H9 (cell line): Measurements from ENCODE around the gene TMEM254. TPM values are rescaled to one million over a fixed set of nuclear protein-coding genes. Genes with fewer than 3 reads are reported as not detected.
"Not testable (repeated sequence)": the region's sequence is repeated elsewhere in the genome, so short reads cannot be mapped to it uniquely, and the experiment has no call there.

Source experiments
- DNase-seq: peaks from one replicate; pipeline ENCODE4 v3.0.0-alpha.2; 2017
- H2AFZ ChIP-seq: one replicate; pipeline ENCODE4 v1.6.1; 2013; ENCODE audit warnings: mild to moderate bottlenecking, low read length, control low read depth, moderate library complexity
- H2AK5ac ChIP-seq: 2 replicates; pipeline ENCODE4 v1.6.1; 2013; ENCODE audit warnings: low read length, control low read depth, mixed read lengths; ENCODE audit not compliant: insufficient read length
- H2BK120ac ChIP-seq: one replicate; pipeline ENCODE4 v1.6.1; 2013; ENCODE audit warnings: low read depth, mild to moderate bottlenecking, low read length, control low read depth, inconsistent platforms; ENCODE audit not compliant: poor library complexity, severe bottlenecking
- H2BK12ac ChIP-seq: 2 replicates; pipeline ENCODE4 v1.6.1; 2013; ENCODE audit warnings: low read length, control low read depth, mixed read lengths, low read depth; ENCODE audit not compliant: insufficient read length
- H2BK15ac ChIP-seq: 2 replicates; pipeline ENCODE4 v1.6.1; 2013; ENCODE audit warnings: low read depth, low read length, control low read depth
- H2BK20ac ChIP-seq: one replicate; pipeline ENCODE4 v1.6.1; 2013; ENCODE audit warnings: low read depth, mild to moderate bottlenecking, low read length, control low read depth, inconsistent platforms; ENCODE audit not compliant: poor library complexity, severe bottlenecking
- H2BK5ac ChIP-seq: 2 replicates; pipeline ENCODE4 v1.6.1; 2013; ENCODE audit warnings: low read length, control low read depth, mixed read lengths; ENCODE audit not compliant: insufficient read length
- H3K14ac ChIP-seq: 2 replicates; pipeline ENCODE4 v1.6.1; 2013; ENCODE audit warnings: low read length, control low read depth; ENCODE audit not compliant: insufficient read depth
- H3K18ac ChIP-seq: 2 replicates; pipeline ENCODE4 v1.6.1; 2013; ENCODE audit warnings: low read depth, mild to moderate bottlenecking, mixed read lengths, low read length, control low read depth; ENCODE audit not compliant: insufficient read length
- H3K23ac ChIP-seq: 2 replicates; pipeline ENCODE4 v1.6.1; 2013; ENCODE audit warnings: low read length, control low read depth, mixed read lengths, low read depth; ENCODE audit not compliant: insufficient read length
- H3K23me2 ChIP-seq: 2 replicates; pipeline ENCODE4 v1.6.1; 2013; ENCODE audit warnings: low read depth, mild to moderate bottlenecking, mixed read lengths, low read length, control low read depth; ENCODE audit not compliant: insufficient read length, poor library complexity, severe bottlenecking
- H3K27ac ChIP-seq: 2 replicates; pipeline ENCODE4 v1.5.1; 2013; ENCODE audit warnings: low read length, control low read depth, mixed read lengths, low read depth; ENCODE audit not compliant: insufficient read length
- H3K27me3 ChIP-seq: 2 replicates; pipeline ENCODE4 v1.6.1; 2013; ENCODE audit warnings: low read length, control low read depth, inconsistent platforms; ENCODE audit not compliant: insufficient read depth
- H3K4ac ChIP-seq: 2 replicates; pipeline ENCODE4 v1.6.1; 2013; ENCODE audit warnings: low read depth, mild to moderate bottlenecking, control low read depth, inconsistent platforms, low read length, moderate library complexity
- H3K4me1 ChIP-seq: 2 replicates; pipeline ENCODE4 v1.6.1; 2013; ENCODE audit warnings: low read length, control low read depth, inconsistent platforms; ENCODE audit not compliant: insufficient read depth
- H3K4me2 ChIP-seq: 2 replicates; pipeline ENCODE4 v1.6.1; 2013; ENCODE audit warnings: low read length, control low read depth, mixed read lengths; ENCODE audit not compliant: insufficient read length, insufficient read depth
- H3K56ac ChIP-seq: 2 replicates; pipeline ENCODE4 v1.6.1; 2013; ENCODE audit warnings: low read depth, mild to moderate bottlenecking, mixed read lengths, low read length, control low read depth; ENCODE audit not compliant: insufficient read length
- H3K79me1 ChIP-seq: 2 replicates; pipeline ENCODE4 v1.6.1; 2013; ENCODE audit warnings: low read depth, mild to moderate bottlenecking, moderate library complexity, low read length, control low read depth, inconsistent platforms; ENCODE audit not compliant: insufficient read depth, poor library complexity, severe bottlenecking
- H3K79me2 ChIP-seq: 2 replicates; pipeline ENCODE4 v1.6.1; 2013; ENCODE audit warnings: low read length, control low read depth, inconsistent platforms; ENCODE audit not compliant: insufficient read depth
- H3K9ac ChIP-seq: 2 replicates; pipeline ENCODE4 v1.6.1; 2013; ENCODE audit warnings: low read length, control low read depth, mixed read lengths; ENCODE audit not compliant: insufficient read length; ENCODE audit errors: extremely low read depth
- H3K9me3 ChIP-seq: one replicate; pipeline ENCODE4 v1.6.1; 2013; ENCODE audit warnings: low read depth, low read length, inconsistent platforms; ENCODE audit not compliant: control insufficient read depth
- H3T11ph ChIP-seq: one replicate; pipeline ENCODE4 v1.6.1; 2013; ENCODE audit warnings: mild to moderate bottlenecking, low read length, control low read depth, inconsistent platforms
- H4K20me1 ChIP-seq: one replicate; pipeline ENCODE4 v1.6.1; 2013; ENCODE audit not compliant: control insufficient read depth, insufficient read length, insufficient read depth
- H4K5ac ChIP-seq: 2 replicates; pipeline ENCODE4 v1.6.1; 2013; ENCODE audit warnings: low read depth, mild to moderate bottlenecking, mixed read lengths, low read length, control low read depth; ENCODE audit not compliant: insufficient read length
- H4K8ac ChIP-seq: replicated peaks from 2 replicates; pipeline ENCODE4 v1.6.1; 2013; ENCODE audit warnings: low read length, control low read depth, mixed read lengths, low read depth; ENCODE audit not compliant: insufficient read length
- H4K91ac ChIP-seq: 2 replicates; pipeline ENCODE4 v1.6.1; 2013; ENCODE audit warnings: low read depth, mild to moderate bottlenecking, moderate library complexity, mixed read lengths, low read length, control low read depth; ENCODE audit not compliant: insufficient read length
- H3K27ac Mint-ChIP-seq, 3 experiments: 2 replicates in 2 of 3; 3 replicates in 1 of 3; pipeline ENCODE4 v1.8.0; 2020 to 2021; ENCODE audit warnings: mixed read lengths in 3 of 3, mild to moderate bottlenecking in 1 of 3, moderate library complexity in 1 of 3
- H3K27me3 Mint-ChIP-seq: 2 replicates; pipeline ENCODE4 v1.8.0; 2021; ENCODE audit warnings: low read depth, mild to moderate bottlenecking, moderate library complexity, mixed read lengths
- H3K36me3 Mint-ChIP-seq, 3 experiments: 2 replicates in 2 of 3; 3 replicates in 1 of 3; pipeline ENCODE4 v1.8.0; 2020 to 2021; ENCODE audit warnings: low read depth in 3 of 3, mixed read lengths in 3 of 3; ENCODE audit not compliant: insufficient read depth in 1 of 3
- H3K4me1 Mint-ChIP-seq, 2 experiments: 2 replicates each; pipeline ENCODE4 v1.8.0; 2020; ENCODE audit warnings: mixed read lengths in 2 of 2
- H3K4me3 Mint-ChIP-seq, 2 experiments: 2 replicates in 1 of 2; 3 replicates in 1 of 2; pipeline ENCODE4 v1.8.0; 2020 to 2021; ENCODE audit warnings: mild to moderate bottlenecking in 2 of 2, mixed read lengths in 2 of 2, moderate library complexity in 1 of 2
- H3K9me3 Mint-ChIP-seq, 2 experiments: 2 replicates in 1 of 2; 3 replicates in 1 of 2; pipeline ENCODE4 v1.8.0; 2020; ENCODE audit warnings: mild to moderate bottlenecking in 2 of 2, mixed read lengths in 2 of 2, moderate library complexity in 1 of 2
- CTCF ChIP-seq: fragments of 200-600 bp; sonication (generic); conservative IDR thresholded peaks from 3 replicates; pipeline ENCODE4 v1.8.0; 2021; ENCODE audit warnings: antibody characterized with exemption, mild to moderate bottlenecking
- WGBS: extraction: QIAGEN DNeasy Blood & Tissue Kit; methylation state at CpG from one replicate; pipeline ENCODE4 v1.1.7; 2013; ENCODE audit warnings: missing lambda C conversion rate, low lambda C conversion rate, mixed read lengths; ENCODE audit not compliant: insufficient read length; ENCODE audit errors: extremely low coverage; 5-methylcytosine and 5-hydroxymethylcytosine counted together
- total RNA-seq: library from RNA; stranded (reverse); gene quantifications from 2 replicates; pipeline ENCODE4 v1.2.1, GENCODE V29; 2021

Gene TMEM254
- total RNA-seq, 1 experiment from 2014 or later = 20.3 TPM

- whole genome bisulfite sequencing = no CpG with 5 or more reads among the region's 2 CpGs
- no peak overlapping the region for H3T11ph ChIP-seq
- H3K9me3 ChIP-seq = no peaks in the 10 kb centered on the region
- H3K4ac ChIP-seq = no peak overlapping the region
- 0 out of 4 replicates have a peak, but pooled peaks cover 0 to under 1% of the 10 kb centered on the region in 2 experiments for H3K4me1 Mint-ChIP-seq
- H2AFZ ChIP-seq = no peak overlapping the region
- no peak overlapping the region for H3K23ac ChIP-seq
- no peaks in the 10 kb centered on the region for H3K79me1 ChIP-seq
- no peaks in the 10 kb centered on the region for H3K36me3 Mint-ChIP-seq
- H2BK5ac ChIP-seq = no peak overlapping the region
- no peak overlapping the region for H4K5ac ChIP-seq
- H3K27me3 ChIP-seq = no peaks in the 10 kb centered on the region
- no peak overlapping the region for H3K27ac ChIP-seq
- no peak overlapping the region for H2BK12ac ChIP-seq
- no peak overlapping the region for H3K9ac ChIP-seq
- H3K4me3 Mint-ChIP-seq = no peak overlapping the region
- no peak overlapping the region for H4K8ac ChIP-seq
- no peak overlapping the region for H3K27ac Mint-ChIP-seq
- H3K14ac ChIP-seq = no peak overlapping the region
- no peak overlapping the region for H2BK20ac ChIP-seq
- H2BK120ac ChIP-seq = no peak overlapping the region
- H3K4me1 ChIP-seq = no peaks in the 10 kb centered on the region
- no peak overlapping the region for H3K18ac ChIP-seq
- no peak overlapping the region for H3K56ac ChIP-seq
- H3K4me2 ChIP-seq = no peak overlapping the region
- DNase-seq = no peak
- H3K27me3 Mint-ChIP-seq = peaks cover 11% of the 10 kb centered on the region
- no peaks in the 10 kb centered on the region for H3K79me2 ChIP-seq
- H3K23me2 ChIP-seq = no peaks in the 10 kb centered on the region
- no peak overlapping the region for H2BK15ac ChIP-seq
- TF ChIP-seq CTCF = no peak
- H4K20me1 ChIP-seq = no peaks in the 10 kb centered on the region
- no peaks in the 10 kb centered on the region; a peak in 1 of 5 replicates for H3K9me3 Mint-ChIP-seq
- no peak overlapping the region for H4K91ac ChIP-seq
- no peak overlapping the region for H2AK5ac ChIP-seq
These were observed 15.8 kb downstream of the TMEM254 start for GRCh38 chr10:80094231-80094630.

- not testable (repeated sequence) for H4K91ac ChIP-seq, H3K23ac ChIP-seq, H3K4me2 ChIP-seq, H3K79me2 ChIP-seq, H3K56ac ChIP-seq, H2BK15ac ChIP-seq, H4K5ac ChIP-seq, H3K23me2 ChIP-seq, H3K27ac Mint-ChIP-seq, H2BK20ac ChIP-seq, H2BK120ac ChIP-seq, H3K27ac ChIP-seq, H3K27me3 ChIP-seq, H3T11ph ChIP-seq, DNase-seq, H2BK5ac ChIP-seq, H3K9me3 ChIP-seq, H3K36me3 Mint-ChIP-seq, H3K4me3 Mint-ChIP-seq, H3K18ac ChIP-seq, H3K79me1 ChIP-seq, H3K4ac ChIP-seq, H4K8ac ChIP-seq, H3K4me1 ChIP-seq, H2BK12ac ChIP-seq, H3K9me3 Mint-ChIP-seq, H3K9ac ChIP-seq, H4K20me1 ChIP-seq, H3K14ac ChIP-seq, H2AK5ac ChIP-seq, H2AFZ ChIP-seq
- WGBS = no CpG with 5 or more reads among the region's 2 CpGs
- Mint-ChIP-seq H3K27me3 (peaks cover 11% of the 10 kb centered on the region), H3K4me1 (peaks cover 9 to 21% of the 10 kb centered on the region in 2 experiments)
These were observed 19.8 kb downstream of the TMEM254 start for GRCh38 chr10:80098272-80098671.
